IMR-90 (cell line): Measurements from ENCODE around the gene GALNT14. TPM values are rescaled to one million over a fixed set of nuclear protein-coding genes. Genes with fewer than 3 reads are reported as not detected.

Experiments
- ATAC-seq: fragments of 200-7000 bp; cut with Tn5 transposase; 2 replicates; pipeline ENCODE4 v1.9.1; 2020; ENCODE audit warnings: low read depth, mild to moderate bottlenecking, moderate library complexity
- BruUV-seq: library from RNA; stranded (reverse); fragments of 400-500 nt; replicated peaks from 2 replicates; lab custom pipeline; 2021; lab: Mats Ljungman, UMichigan
- CTCF ChIA-PET: fragments of 300-600 bp; formaldehyde crosslinking; extraction: SDS; loops from one replicate; lab custom pipeline; 2021; ENCODE audit warnings: antibody characterized with exemption; lab: Yijun Ruan, JAX
- POLR2A ChIA-PET: fragments of 300-600 bp; sonication (Branson Sonifier 250); formaldehyde crosslinking; loops from one replicate; lab custom pipeline; 2022; ENCODE audit warnings: antibody characterized with exemption; ENCODE audit not compliant: unreplicated experiment; lab: Charles Lee
- DNase-seq: peaks from one replicate; pipeline ENCODE4 v3.0.0; 2013
- H2AFZ ChIP-seq: replicated peaks from 2 replicates; pipeline ENCODE3; 2013; ENCODE audit warnings: low read length, mild to moderate bottlenecking; ENCODE audit not compliant: poor library complexity
- H2AK5ac ChIP-seq: 2 replicates; pipeline ENCODE4 v1.6.1; 2013; ENCODE audit warnings: low read depth, low read length, inconsistent platforms
- H2AK9ac ChIP-seq: replicated peaks from 2 replicates; pipeline ENCODE3; 2013; ENCODE audit warnings: mild to moderate bottlenecking, low read depth, low read length, moderate library complexity; ENCODE audit not compliant: poor library complexity
- H2BK120ac ChIP-seq: 2 replicates; pipeline ENCODE4 v1.6.1; 2013; ENCODE audit warnings: low read depth, low read length, inconsistent platforms
- H2BK15ac ChIP-seq: 3 replicates; pipeline ENCODE4 v1.6.1; 2013; ENCODE audit warnings: low read depth, low read length, inconsistent platforms
- H2BK20ac ChIP-seq: 2 replicates; pipeline ENCODE4 v1.6.1; 2013; ENCODE audit warnings: low read depth, mild to moderate bottlenecking, inconsistent platforms, low read length, moderate library complexity
- H2BK5ac ChIP-seq: 2 replicates; pipeline ENCODE4 v1.6.1; 2013; ENCODE audit warnings: mild to moderate bottlenecking, low read depth, low read length, inconsistent platforms; ENCODE audit not compliant: poor library complexity, severe bottlenecking
- H3K14ac ChIP-seq: replicated peaks from 2 replicates; pipeline ENCODE4 v1.6.1; 2013; ENCODE audit warnings: low read depth, low read length, inconsistent platforms
- H3K18ac ChIP-seq: 2 replicates; pipeline ENCODE4 v1.6.1; 2013; ENCODE audit warnings: low read depth, low read length, control low read depth
- H3K23ac ChIP-seq: 2 replicates; pipeline ENCODE4 v1.6.1; 2013; ENCODE audit warnings: low read depth, low read length, inconsistent platforms
- H3K27ac ChIP-seq: 2 replicates; pipeline ENCODE4 v1.5.1; 2013; ENCODE audit warnings: mild to moderate bottlenecking, control low read depth, low read length; ENCODE audit not compliant: insufficient read depth
- H3K27me3 ChIP-seq: 2 replicates; pipeline ENCODE4 v1.6.1; 2013; ENCODE audit warnings: low read length; ENCODE audit not compliant: control insufficient read depth, insufficient read depth
- H3K36me3 ChIP-seq: 2 replicates; pipeline ENCODE4 v1.6.1; 2013; ENCODE audit warnings: low read length, mixed read lengths; ENCODE audit not compliant: control insufficient read depth, insufficient read depth
- H3K4ac ChIP-seq: 2 replicates; pipeline ENCODE4 v1.6.1; 2013; ENCODE audit warnings: low read depth, low read length, inconsistent platforms
- H3K4me1 ChIP-seq: 2 replicates; pipeline ENCODE4 v1.6.1; 2013; ENCODE audit warnings: low read length, mixed read lengths; ENCODE audit not compliant: control insufficient read depth, insufficient read depth
- H3K4me2 ChIP-seq: 2 replicates; pipeline ENCODE4 v1.6.1; 2013; ENCODE audit warnings: low read depth, mild to moderate bottlenecking, control low read depth, low read length, moderate library complexity
- H3K4me3 ChIP-seq: 2 replicates; pipeline ENCODE4 v1.5.1; 2013; ENCODE audit warnings: low read depth, mild to moderate bottlenecking, control low read depth, low read length, moderate library complexity; ENCODE audit not compliant: insufficient read depth
- H3K56ac ChIP-seq: 2 replicates; pipeline ENCODE4 v1.6.1; 2013; ENCODE audit warnings: low read length, inconsistent platforms; ENCODE audit not compliant: insufficient read depth; ENCODE audit errors: extremely low read depth
- H3K79me1 ChIP-seq, 2 experiments: 2 replicates each; pipeline ENCODE4 v1.6.1; 2013; ENCODE audit warnings: low read length in 2 of 2, inconsistent platforms in 1 of 2, low read depth in 1 of 2
- H3K9ac ChIP-seq: 2 replicates; pipeline ENCODE4 v1.6.1; 2013; ENCODE audit warnings: low read depth, low read length, control low read depth
- H3K9me1 ChIP-seq: 2 replicates; pipeline ENCODE4 v1.6.1; 2013; ENCODE audit warnings: low read length, inconsistent platforms; ENCODE audit not compliant: insufficient read depth
- H3K9me3 ChIP-seq: 2 replicates; pipeline ENCODE4 v1.6.1; 2013; ENCODE audit warnings: low read length; ENCODE audit not compliant: control insufficient read depth, insufficient read depth
- H4K20me1 ChIP-seq: 2 replicates; pipeline ENCODE4 v1.6.1; 2013; ENCODE audit warnings: low read length, inconsistent platforms; ENCODE audit not compliant: insufficient read depth
- H4K5ac ChIP-seq: 2 replicates; pipeline ENCODE4 v1.6.1; 2013; ENCODE audit warnings: mild to moderate bottlenecking, low read depth, low read length, control low read depth
- H4K8ac ChIP-seq, 2 experiments: 2 replicates each; pipeline ENCODE4 v1.6.1; 2013; ENCODE audit warnings: low read depth in 2 of 2, low read length in 2 of 2, control low read depth in 1 of 2, inconsistent platforms in 1 of 2
- H4K91ac ChIP-seq: 2 replicates; pipeline ENCODE4 v1.6.1; 2013; ENCODE audit warnings: low read depth, low read length, inconsistent platforms; ENCODE audit not compliant: insufficient read depth
- BHLHE40 ChIP-seq: fragments of 150-350 bp; IDR thresholded peaks from 2 replicates; pipeline ENCODE4 v1.6.1; 2016; ENCODE audit warnings: mild to moderate bottlenecking, low read depth, low read length
- RCOR1 ChIP-seq: IDR thresholded peaks from 2 replicates; pipeline ENCODE4 v1.6.1; 2012; ENCODE audit warnings: mild to moderate bottlenecking, low read length, improper control_type of control experiment; ENCODE audit not compliant: insufficient replicate concordance
- WGBS, 2 experiments: methylation state at CpG; one replicate each; pipeline versions ENCODE4 v1.1.5 to v1.1.7; 2013; ENCODE audit warnings: missing lambda C conversion rate in 2 of 2; ENCODE audit not compliant: insufficient read length in 1 of 2; ENCODE audit errors: extremely low coverage in 2 of 2; 5-methylcytosine and 5-hydroxymethylcytosine counted together
- dilution Hi-C: fragments of 300-500 bp; cut with HindIII; formaldehyde crosslinking; loops from one replicate; pipeline ENCODE4 v1.14.3; 2018; ENCODE audit warnings: low sequenced_read_pairs; ENCODE audit not compliant: unreplicated experiment
- in situ Hi-C: fragments of 300-500 bp; cut with MboI; formaldehyde crosslinking; loops from 3 replicates; pipeline ENCODE4 v1.14.3; 2019; ENCODE audit warnings: low sequenced_read_pairs, inconsistent platforms, mixed read lengths
- intact Hi-C: fragments of 100-400 bp; cut with micrococcal nuclease; formaldehyde crosslinking; loops from 2 replicates; pipeline ENCODE4 v1.10.0; 2022
- polyA plus RNA-seq, 3 experiments: library from polyadenylated mRNA; depleted of rRNA; stranded (reverse); fragments of >200 nt; gene quantifications; 2 replicates each; pipeline ENCODE4 v1.2.3, GENCODE V29; 2012; ENCODE audit warnings: low replicate concordance in 1 of 3
- total RNA-seq: library from RNA; depleted of rRNA; stranded (reverse); fragments of >200 nt; gene quantifications from 2 replicates; pipeline ENCODE4 v1.2.3, GENCODE V29; 2012

Gene GALNT14
- total and polyA plus RNA-seq, 2 of the 4 experiments (the other 2 are of a cell fraction): 0.15 to 0.18 TPM

DNA sequence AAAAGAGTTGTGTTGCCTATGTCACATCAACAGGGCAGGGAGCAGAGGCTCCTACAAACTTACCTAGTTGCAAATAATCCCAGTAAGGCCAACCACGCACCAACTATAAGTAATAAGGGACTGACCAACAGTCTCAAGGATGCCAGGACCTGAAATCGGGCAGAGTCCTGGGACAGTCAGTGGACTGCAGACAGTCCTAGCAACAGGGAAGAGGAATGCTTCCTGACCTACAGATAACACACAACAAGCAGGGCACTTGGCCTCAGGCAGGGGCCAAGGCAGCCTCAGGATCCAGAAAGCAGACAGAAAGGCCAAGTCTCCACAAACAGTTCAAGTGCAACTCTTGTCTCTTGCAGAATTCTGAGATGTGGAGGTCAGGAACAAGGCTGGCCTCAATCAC lies 56.2 kb downstream of the GALNT14 start:
- no TSS peak for BruUV-seq
- Histone ChIP-seq H3K4me2 (no peak overlapping the region), H3K27ac (no peak overlapping the region), H2BK5ac (no peak overlapping the region), H3K9me3 (no peaks in the 10 kb centered on the region), H4K5ac (no peak overlapping the region), H4K20me1 (no peaks in the 10 kb centered on the region), H3K14ac (no peak overlapping the region), H3K23ac (no peak overlapping the region), H2BK20ac (no peak overlapping the region), H3K4me1 (no peaks in the 10 kb centered on the region), H2AK9ac (no peak overlapping the region), H2BK15ac (no peak overlapping the region), H3K9me1 (no peaks in the 10 kb centered on the region), H2AFZ (no peak overlapping the region), H2BK120ac (no peak overlapping the region), H3K4ac (no peak overlapping the region), H3K79me1 (no peaks in the 10 kb centered on the region), H2AK5ac (no peak overlapping the region), H3K9ac (no peak overlapping the region), H4K91ac (no peak overlapping the region), H4K8ac (no peak overlapping the region), H3K27me3 (no peaks in the 10 kb centered on the region), H3K4me3 (no peak overlapping the region), H3K36me3 (no peaks in the 10 kb centered on the region), H3K56ac (no peak overlapping the region), H3K18ac (no peak overlapping the region)
- in situ Hi-C loops (no loop called here), dilution Hi-C loops (no loop called here), intact Hi-C loops (no loop called here)
- ATAC-seq (no peak), DNase-seq (no peak)
- POLR2A ChIA-PET: no interaction called here
- TF ChIP-seq RCOR1 (no peak), BHLHE40 (no peak)
- no CpG with 5 or more reads among the region's 2 CpGs for WGBS, 2 experiments
- CTCF ChIA-PET: no interaction called here
